HUES48 (cell line): ENCODE data around the gene IFIT2.
"Not testable (repeated sequence)": the region's sequence is repeated elsewhere in the genome, so short reads cannot be mapped to it uniquely, and the experiment has no call there.

Source experiments
- H3K27ac ChIP-seq: one replicate; pipeline ENCODE4 v1.7.0; 2013; ENCODE audit warnings: low read depth, low read length, inconsistent platforms
- H3K27me3 ChIP-seq: 2 replicates; pipeline ENCODE4 v1.6.1; 2013; ENCODE audit warnings: mild to moderate bottlenecking, low read length; ENCODE audit not compliant: control insufficient read depth, insufficient read depth
- H3K36me3 ChIP-seq: 2 replicates; pipeline ENCODE4 v1.6.1; 2013; ENCODE audit warnings: low read length; ENCODE audit not compliant: control insufficient read depth, insufficient read depth
- H3K4me1 ChIP-seq: 2 replicates; pipeline ENCODE4 v1.6.1; 2013; ENCODE audit warnings: mild to moderate bottlenecking, low read length; ENCODE audit not compliant: control insufficient read depth, insufficient read depth
- H3K4me3 ChIP-seq: 2 replicates; pipeline ENCODE4 v1.5.1; 2013; ENCODE audit warnings: mild to moderate bottlenecking, low read depth, low read length
- H3K9ac ChIP-seq: 2 replicates; pipeline ENCODE4 v1.6.1; 2013; ENCODE audit warnings: mild to moderate bottlenecking, low read depth, low read length, moderate library complexity
- H3K9me3 ChIP-seq: 2 replicates; pipeline ENCODE4 v1.6.1; 2013; ENCODE audit warnings: low read length; ENCODE audit not compliant: control insufficient read depth, insufficient read depth

IFIT2 gene

DNA sequence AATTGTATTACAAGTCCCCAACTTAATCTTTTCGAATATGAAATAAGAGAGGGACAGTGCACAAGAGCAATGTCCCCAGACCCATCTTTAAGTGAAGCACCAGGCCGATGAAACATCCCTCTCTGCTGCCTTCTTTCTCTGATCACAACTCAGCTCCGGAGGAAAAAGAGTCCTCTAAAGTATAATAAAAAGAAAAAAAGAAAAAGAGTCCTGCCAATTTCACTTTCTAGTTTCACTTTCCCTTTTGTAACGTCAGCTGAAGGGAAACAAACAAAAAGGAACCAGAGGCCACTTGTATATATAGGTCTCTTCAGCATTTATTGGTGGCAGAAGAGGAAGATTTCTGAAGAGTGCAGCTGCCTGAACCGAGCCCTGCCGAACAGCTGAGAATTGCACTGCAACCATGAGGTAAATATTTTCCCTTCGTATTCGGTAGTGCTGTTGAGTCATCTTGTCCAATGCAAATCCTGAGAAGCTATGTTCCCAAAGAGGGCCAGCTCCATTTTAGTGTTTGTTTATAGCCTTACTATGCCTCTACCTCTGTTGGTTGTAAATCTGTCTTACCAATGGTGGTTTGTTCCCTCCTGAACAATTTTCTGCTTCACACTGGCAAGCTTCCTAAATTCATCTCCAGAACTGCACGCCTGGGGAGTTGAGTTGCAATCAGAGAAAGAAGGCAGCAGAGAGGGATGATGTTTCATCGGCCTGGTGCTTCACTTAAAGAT, at the start of gene IFIT2:
IFIT2 (plus strand) TSS at position 326 of the 725 bp plus-strand sequence; CDS start at position 404, 78 bp downstream.
- no peak within 1 kb of the TSS for H3K9ac ChIP-seq
- no peak within 1 kb of the TSS; the same call in 1 of the 2 replicates for H3K4me3 ChIP-seq
- H3K27ac ChIP-seq = no peak within 1 kb of the TSS
- no peaks in the 10 kb centered on the region for H3K27me3 ChIP-seq
- peaks cover 14% of the 10 kb centered on the region for H3K4me1 ChIP-seq
- H3K9me3 ChIP-seq = no peaks in the 10 kb centered on the region
- no peaks in the 10 kb centered on the region for H3K36me3 ChIP-seq

DNA sequence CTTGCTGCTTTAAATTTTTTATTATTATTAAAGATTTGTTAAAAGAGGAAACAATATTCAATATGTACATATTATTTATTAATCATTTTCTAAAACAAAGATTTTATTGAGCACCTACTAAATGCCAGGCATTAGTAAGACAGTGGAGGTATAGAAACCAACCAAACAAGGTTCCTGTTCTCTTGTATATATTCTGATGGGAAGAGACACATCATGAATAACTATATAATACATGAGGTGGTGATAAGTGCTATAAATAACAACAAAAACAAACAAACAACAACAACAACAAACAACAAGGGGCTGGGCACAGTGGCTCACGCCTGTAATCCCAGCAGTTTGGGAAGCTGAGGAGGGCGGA, 49.6 kb upstream of the IFIT2 start:
- peaks cover 10% of the 10 kb centered on the region; the same call in 1 of the 2 replicates for H3K4me1 ChIP-seq
- peaks cover 4% of the 10 kb centered on the region for H3K27me3 ChIP-seq
- peaks cover 11% of the 10 kb centered on the region for H3K9me3 ChIP-seq
- H3K27ac ChIP-seq = no peak overlapping the region
- no peaks in the 10 kb centered on the region for H3K36me3 ChIP-seq
- H3K4me3 ChIP-seq = no peak overlapping the region
- H3K9ac ChIP-seq = no peak overlapping the region

DNA sequence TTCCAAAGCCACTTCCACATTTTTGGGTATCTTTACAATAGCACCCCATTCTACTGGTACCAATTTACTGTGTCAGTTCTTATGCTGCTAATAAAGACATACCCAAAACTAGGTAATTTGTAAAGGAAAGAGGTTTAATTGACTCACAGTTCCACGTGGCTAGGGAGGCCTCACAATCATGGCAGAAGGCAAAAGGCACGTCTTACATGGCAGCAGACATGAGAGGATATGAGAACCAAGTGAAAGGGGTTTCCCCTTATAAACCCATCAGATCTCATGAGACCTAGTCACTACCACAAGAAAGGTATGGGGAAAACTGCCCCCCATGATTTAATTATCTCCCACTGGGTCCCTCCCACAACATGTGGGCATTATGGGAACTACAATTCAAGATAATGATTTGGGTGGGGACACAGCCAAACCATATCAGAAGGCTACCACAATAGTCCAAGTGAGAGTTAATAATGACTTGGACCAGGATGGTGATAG, 46.7 kb upstream of the IFIT2 start:
- peaks cover 19% of the 10 kb centered on the region; the same call in 1 of the 2 replicates for H3K4me1 ChIP-seq

DNA sequence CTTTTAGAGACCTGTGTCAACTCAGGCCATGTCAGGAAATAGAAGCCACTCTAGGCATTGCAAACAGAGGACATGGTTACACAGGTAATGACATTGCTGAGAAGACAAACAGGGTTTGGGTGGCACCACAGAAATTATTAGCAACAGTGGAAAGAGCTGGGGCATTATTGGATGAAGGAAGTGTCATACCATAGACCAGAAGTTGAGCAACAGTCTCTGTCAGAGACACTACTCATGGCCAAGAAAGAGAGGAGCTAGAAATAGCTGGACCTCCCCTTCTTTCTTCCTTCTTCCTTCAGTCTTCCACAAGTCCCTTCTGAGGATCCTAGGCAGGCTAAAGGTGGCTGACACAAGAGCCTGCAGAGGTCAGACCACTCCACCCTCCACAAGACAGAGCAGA, 46.1 kb upstream of the IFIT2 start:
- Histone ChIP-seq H3K27me3 (peaks cover 4% of the 10 kb centered on the region), H3K9ac (no peak overlapping the region), H3K27ac (no peak overlapping the region), H3K4me3 (no peak overlapping the region), H3K4me1 (peaks cover 17% of the 10 kb centered on the region; the same call in 1 of the 2 replicates), H3K9me3 (peaks cover 11% of the 10 kb centered on the region), H3K36me3 (no peaks in the 10 kb centered on the region)

More for the DNA sequence above, 46.7 kb upstream of the IFIT2 start:
- H3K27me3 ChIP-seq, H3K36me3 ChIP-seq, H3K9ac ChIP-seq, H3K27ac ChIP-seq, H3K4me3 ChIP-seq: not testable (repeated sequence)
- H3K9me3 ChIP-seq = peaks cover 11% of the 10 kb centered on the region

- Histone ChIP-seq H3K36me3 (no peaks in the 10 kb centered on the region), H3K4me1 (peaks cover 13% of the 10 kb centered on the region; the same call in 1 of the 2 replicates), H3K9ac (no peak overlapping the region), H3K27ac (no peak overlapping the region), H3K4me3 (no peak overlapping the region), H3K9me3 (peaks cover 11% of the 10 kb centered on the region), H3K27me3 (peaks cover under 1% of the 10 kb centered on the region; the same call in 1 of the 2 replicates)
Measured at GRCh38 chr10:89256340-89256739, 45.5 kb upstream of the IFIT2 start.

GRCh38 chr10:89256962-89257361, 44.9 kb upstream of the IFIT2 start:
- H3K27me3 ChIP-seq = no peaks in the 10 kb centered on the region
- peaks cover 11% of the 10 kb centered on the region for H3K9me3 ChIP-seq
- H3K9ac ChIP-seq = no peak overlapping the region
- H3K4me3 ChIP-seq = no peak overlapping the region
- H3K4me1 ChIP-seq = peaks cover 13% of the 10 kb centered on the region; the same call in 1 of the 2 replicates
- no peak overlapping the region for H3K27ac ChIP-seq
- H3K36me3 ChIP-seq = no peaks in the 10 kb centered on the region

DNA sequence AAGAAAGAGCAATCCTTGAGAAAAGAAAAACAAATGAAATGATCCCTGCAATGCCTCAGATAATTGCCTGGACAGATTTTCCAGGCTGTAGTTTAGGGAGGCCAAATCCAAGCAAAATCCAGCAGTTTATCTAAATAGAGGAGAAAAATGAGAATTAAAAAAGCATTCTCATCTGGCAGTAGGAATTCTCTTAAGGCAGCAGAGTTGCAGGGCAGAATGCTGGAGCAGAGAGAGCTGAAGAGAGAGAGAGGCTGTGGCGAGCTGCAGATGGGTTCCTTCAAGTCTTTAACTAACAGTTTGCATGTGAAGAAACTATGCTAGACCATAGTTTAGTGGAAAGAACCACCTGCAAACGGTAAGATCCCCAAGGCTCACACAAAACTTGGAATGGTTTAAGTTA, 44.3 kb upstream of the IFIT2 start:
- H3K9me3 ChIP-seq = peaks cover 11% of the 10 kb centered on the region
- H3K4me3 ChIP-seq = no peak overlapping the region
- H3K27ac ChIP-seq = no peak overlapping the region
- peaks cover 13% of the 10 kb centered on the region; the same call in 1 of the 2 replicates for H3K4me1 ChIP-seq
- no peak overlapping the region for H3K9ac ChIP-seq
- no peaks in the 10 kb centered on the region for H3K36me3 ChIP-seq
- no peaks in the 10 kb centered on the region for H3K27me3 ChIP-seq

- Histone ChIP-seq H3K36me3 (no peaks in the 10 kb centered on the region), H3K4me3 (no peak overlapping the region), H3K9ac (no peak overlapping the region), H3K27ac (no peak overlapping the region), H3K4me1 (peaks cover 13% of the 10 kb centered on the region; the same call in 1 of the 2 replicates), H3K27me3 (no peaks in the 10 kb centered on the region), H3K9me3 (peaks cover 7% of the 10 kb centered on the region)
Measured at GRCh38 chr10:89258881-89259280, 43.0 kb upstream of the IFIT2 start.

- Histone ChIP-seq H3K4me3 (no peak overlapping the region), H3K9me3 (no peaks in the 10 kb centered on the region), H3K9ac (no peak overlapping the region), H3K36me3 (no peaks in the 10 kb centered on the region), H3K27ac (no peak overlapping the region), H3K27me3 (no peaks in the 10 kb centered on the region), H3K4me1 (peaks cover 7% of the 10 kb centered on the region; the same call in 1 of the 2 replicates)
Measured at GRCh38 chr10:89262086-89263051, 39.5 kb upstream of the IFIT2 start.

DNA sequence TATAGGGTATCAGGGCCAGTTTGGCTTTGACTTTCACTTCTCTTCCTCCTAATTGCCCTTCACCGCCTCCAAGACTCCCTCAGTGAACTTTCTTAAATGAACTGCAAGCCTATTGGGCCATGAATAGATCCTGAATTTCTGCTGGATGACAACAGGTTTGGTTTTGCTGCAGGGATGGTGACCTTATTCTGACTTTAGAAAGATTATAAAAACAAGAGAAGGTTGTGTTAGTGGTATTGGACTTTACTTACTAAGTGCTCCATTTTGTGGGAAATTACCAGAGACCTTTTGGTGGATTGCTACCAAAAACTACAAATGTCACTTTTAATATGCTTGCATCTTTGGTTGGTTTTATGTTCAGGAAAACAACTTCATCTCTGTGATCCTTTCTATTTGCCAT, 38.8 kb upstream of the IFIT2 start:
- Histone ChIP-seq H3K36me3 (no peaks in the 10 kb centered on the region), H3K9ac (no peak overlapping the region), H3K4me3 (no peak overlapping the region), H3K27ac (no peak overlapping the region), H3K27me3 (no peaks in the 10 kb centered on the region), H3K9me3 (no peaks in the 10 kb centered on the region), H3K4me1 (no peaks in the 10 kb centered on the region)
